Activated T-cell treated with anti-CD3 and anti-CD28 coated beads for 4 hours (primary cell): ENCODE data around the gene ADGRG1.

ENCODE experiments used
- DNase-seq: peaks from one replicate; pipeline ENCODE4 v3.0.0-alpha.2; 2020

ADGRG1 gene

DNA sequence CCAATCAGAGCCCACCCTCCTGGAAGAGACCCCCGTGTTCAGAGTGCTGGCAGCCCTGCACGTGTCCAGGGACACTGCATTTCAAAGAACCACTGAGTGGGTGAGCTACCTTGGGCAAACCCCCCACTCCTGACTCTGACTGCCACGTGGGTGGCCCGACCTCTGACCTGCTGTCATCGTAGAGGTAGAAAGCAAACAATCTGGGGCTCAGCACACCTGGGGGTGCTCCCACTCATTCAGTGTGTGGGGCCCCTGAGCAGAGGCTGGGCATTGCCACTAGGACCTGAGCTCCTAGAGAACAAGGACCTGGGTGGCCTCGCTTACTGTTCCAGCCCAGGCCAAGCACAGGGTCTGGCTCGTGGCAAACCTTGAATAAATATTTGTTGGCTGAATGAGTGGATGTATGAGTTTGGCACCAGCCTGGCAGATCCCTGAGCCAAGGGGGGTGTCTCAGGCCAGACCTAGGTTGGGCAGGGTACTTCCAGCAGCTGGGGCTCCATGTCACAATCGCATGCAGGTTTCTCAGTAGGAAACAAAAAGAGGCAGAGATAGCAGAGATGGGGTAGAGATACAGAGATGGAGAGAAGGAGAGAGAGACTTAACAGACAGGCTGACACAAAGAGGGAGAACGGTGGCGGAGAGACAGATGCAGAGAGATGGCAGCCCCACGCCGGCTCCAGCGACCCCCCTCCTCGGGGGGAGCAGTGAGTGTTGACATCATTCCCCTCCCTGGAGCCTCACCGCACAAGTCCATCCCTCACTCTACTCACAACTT is 60.7 kb downstream of the ADGRG1 start:
- no peak for DNase-seq

DNA sequence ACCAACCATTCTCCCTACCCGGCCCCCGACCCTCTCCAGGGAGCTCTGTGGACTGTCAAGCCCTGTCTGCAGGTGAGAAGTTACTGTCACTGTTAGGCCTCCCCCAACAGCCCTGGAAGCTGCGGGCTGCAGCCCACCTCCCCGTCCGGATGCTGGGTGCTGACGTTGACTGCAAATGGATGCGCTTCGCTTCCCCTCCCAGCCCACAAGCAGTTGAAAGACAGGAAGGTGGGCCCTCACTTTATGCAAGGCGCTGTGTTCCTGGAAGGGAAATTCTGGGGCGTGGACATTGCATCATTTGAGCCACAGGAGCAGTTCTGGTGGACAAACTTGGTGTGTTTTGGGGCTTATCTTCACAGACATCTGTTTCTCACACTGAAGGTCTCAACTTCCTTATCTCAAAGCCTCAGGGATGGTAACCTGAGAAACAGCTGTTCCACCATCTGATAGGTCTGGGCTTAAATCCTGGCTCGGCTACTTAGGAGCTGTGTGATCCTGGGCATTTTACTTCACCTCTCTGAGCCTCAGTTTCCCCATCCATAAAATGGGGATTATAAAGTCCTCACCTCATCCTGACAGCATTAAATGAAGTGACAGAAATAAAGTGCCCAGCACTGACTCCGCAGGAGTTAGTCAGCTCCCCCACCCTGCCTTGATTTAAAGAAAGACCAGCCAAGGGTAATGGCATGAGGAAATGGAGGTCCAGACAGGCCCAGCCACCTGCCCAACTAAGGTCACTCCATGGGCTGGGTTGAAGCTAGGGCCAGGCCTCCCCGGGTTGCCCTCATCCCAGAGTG is 61.5 kb downstream of the ADGRG1 start:
- DNase-seq = no peak

DNA sequence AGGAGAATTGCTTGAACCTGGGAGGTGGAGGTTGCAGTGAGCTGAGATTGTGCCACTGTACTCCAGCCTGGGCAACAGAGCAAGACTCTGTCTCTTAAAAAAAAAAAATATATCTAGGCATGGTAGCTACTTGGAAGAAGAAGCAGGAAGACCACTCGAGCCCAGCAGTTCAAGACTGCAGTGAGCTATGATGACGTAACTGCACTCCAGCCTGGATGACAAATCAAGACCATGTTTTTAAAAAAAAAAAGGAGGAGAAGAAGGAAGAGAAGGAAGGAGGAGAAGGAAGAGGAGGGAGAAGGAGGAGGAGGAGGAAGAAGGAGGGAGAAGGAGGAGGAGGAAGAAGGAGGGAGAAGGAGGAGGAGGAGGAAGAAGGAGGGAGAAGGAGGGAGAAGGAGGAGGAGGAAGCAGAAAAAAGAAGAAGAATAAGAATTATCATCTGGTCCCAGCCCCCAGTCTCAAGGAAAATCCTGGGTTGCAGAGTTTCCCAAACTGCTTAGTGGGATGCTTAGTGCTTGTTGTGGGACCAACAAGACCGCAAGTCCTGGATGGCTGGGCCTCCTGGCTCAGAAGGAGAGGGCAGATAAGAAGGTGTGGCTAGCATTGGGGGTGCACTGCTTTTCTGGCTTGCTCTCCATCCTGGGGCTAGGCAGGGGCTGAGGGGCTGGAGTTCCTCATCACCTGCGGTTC is 62.5 kb downstream of the ADGRG1 start:
- DNase-seq = no peak

DNA sequence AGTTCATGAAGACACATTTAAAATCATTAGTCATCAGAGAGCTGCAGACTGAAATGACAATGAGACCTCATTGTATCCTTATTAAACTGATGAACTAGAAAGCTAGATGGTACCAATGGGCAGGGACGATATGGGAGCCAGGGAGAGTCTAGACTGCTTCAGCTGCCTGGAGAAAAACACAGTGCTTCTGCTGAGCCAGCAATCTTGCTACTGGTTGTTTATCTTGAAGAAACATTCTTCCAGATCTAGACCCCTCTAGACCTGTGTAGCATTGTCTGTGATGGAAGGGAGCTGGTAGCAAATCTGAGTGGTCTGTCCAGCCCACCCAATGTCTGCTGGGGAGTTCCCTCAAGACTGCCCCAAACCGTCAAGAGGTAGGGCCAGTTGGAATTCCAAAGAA is 64.2 kb downstream of the ADGRG1 start:
- no peak for DNase-seq

DNA sequence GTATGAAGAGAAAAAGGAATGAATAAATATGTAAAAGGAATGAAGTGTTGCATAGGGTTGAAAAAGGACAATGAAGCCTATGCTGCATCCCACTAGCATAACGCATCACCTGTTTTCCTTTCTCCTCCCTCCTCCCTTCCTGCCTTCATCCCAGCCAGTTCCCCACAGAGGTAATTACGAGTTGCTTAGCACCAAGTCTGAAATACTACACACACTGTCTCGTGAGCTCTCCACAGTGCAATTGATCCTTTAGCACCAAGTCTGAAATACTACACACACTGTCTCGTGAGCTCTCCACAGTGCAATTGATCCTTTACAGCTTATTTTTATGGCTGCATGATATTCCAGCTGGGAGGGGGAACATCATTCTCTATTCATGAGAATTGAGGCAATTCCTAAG is 65.1 kb downstream of the ADGRG1 start:
- no peak for DNase-seq

DNA sequence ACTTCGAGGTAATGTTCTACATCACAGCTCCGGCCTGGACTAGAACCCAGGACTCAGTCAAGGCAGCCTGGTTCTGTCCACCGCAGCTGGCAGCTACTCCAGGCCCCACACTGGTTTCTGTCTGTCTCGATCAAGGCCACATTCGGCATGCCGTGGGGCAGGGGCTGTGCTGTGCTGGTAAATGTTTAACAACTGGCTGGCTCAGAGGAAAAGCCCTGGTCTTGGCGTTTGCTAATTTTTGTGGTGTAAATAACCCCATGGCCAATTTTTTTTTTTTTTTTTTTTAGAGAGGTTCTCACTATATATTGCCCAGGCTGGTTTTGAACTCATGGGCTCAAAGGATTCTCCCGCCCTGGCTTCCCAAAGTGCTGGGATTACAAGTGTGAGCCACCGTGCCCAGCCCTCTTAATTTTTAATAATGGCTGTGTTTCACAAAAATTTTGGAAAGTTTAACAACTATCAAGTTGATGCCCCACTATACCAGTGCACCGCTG is 65.8 kb downstream of the ADGRG1 start:
- DNase-seq = no peak

DNA sequence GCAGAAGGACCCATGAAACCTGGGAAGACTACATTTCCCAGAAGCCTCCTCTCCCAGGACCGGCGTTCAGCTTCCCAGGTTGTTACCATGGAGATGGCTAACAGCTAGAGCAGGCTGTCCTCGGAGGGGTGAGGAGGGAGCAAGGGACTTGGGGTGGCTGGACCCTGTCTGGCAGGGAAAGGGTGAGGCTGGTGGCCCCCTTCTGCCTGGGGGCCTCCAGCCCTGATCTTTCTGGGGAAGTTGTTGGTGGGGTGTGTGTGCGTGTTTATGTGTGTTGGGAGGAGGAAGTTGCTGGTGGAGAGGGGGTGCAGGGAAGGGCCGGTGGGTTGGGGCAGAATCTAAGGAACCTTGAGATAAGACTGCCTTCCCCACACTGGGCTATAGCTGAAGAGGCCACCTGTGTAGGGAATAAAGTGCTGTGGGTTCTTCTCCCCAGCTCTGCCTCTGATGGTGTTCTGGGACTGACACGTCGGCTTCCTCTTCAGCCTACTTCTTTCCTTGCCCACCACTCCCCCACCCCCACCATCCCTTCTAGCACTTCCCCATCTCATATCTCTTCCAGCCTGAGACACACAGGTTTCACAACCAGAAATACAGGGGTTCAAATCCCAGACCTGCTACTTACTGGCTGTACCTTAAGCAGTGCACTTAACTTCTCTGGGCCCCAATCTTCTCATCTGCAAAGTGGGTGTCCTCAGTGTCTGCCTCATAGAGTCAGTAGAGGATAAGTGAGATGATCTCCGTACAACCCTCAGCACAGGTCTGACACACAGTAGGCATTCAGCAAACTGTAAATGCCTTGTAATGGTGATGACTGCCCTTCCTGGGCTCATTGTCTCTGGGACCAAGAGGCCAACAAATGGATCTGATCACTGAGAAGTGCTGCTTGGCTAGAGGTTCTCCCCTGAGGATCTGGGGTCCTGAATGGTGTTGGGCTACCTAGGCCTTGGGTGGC is 66.6 kb downstream of the ADGRG1 start, which contains the start of gene DRC7:
Gene DRC7 (plus strand): TSS at position 82 of the 955 bp plus-strand sequence. CDS start 3,144 bp downstream, outside the sequence.
- DNase-seq = no peak

DNA sequence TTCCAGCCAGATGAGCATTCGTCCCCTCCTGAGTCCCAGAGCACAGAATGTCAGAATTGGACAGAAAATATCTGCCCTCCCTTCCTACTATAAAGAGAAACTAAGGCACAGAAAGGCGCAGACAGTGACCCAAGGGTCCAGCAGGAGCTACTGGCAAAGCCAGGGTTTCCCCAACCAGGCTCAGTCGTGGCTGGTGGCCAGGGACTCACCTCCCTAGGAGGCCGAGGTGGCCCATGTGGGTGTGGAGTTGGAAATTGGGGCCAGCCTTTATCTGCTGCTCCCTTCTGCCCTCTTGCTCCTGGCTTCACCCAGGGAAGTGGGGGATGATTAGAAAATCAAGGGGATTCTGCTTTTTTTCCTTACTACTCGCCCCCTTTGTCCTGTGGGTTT is 67.2 kb downstream of the ADGRG1 start:
- DNase-seq = no peak

DNA sequence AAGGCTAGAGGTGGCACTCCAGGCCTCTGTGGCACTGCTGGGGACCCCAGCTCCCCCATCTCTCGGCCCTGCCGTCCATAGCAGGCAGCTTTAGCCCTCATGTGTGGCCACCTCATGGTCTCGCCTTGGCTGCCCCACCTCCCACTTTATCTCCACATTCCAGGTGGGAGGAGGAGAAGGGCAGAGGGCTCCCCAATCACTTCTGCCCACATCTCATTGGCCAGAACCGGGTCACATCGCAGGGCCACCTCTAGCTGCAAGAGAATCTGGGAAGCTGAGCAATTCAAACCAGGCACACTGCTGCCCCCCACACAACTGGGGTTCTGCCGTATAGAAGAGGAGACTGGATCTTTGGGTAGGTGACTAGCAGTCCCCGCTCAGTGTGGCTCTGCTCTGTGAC is 67.8 kb downstream of the ADGRG1 start:
- DNase-seq = no peak

DNA sequence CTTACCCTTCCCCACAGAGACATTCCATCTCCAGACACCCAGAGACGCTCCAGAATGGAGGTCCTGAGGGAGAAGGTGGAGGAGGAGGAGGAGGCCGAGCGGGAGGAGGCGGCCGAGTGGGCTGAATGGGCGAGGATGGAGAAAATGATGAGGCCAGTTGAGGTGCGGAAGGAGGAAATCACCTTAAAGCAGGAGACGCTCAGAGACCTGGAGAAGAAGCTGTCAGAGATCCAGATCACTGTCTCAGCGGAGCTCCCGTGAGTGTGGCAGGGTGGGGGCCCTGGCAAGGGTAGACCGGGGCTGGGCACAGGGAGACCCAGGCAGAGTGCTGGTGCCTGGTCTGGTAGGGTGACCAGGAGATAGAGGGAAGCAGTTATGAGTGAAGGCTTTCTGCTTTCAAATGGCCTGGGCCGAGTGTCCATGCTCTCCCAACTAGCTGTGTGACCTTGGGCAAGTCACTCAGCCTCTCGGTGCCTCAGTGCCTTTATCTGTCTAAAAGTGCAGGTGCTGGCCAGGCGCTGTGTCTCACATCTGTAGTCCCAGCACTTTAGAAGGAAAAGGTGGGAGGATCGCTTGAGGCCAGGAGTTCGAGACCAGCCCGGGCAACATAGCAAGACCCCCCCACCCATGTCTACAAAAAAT is 69.6 kb downstream of the ADGRG1 start:
- DNase-seq = no peak

DNA sequence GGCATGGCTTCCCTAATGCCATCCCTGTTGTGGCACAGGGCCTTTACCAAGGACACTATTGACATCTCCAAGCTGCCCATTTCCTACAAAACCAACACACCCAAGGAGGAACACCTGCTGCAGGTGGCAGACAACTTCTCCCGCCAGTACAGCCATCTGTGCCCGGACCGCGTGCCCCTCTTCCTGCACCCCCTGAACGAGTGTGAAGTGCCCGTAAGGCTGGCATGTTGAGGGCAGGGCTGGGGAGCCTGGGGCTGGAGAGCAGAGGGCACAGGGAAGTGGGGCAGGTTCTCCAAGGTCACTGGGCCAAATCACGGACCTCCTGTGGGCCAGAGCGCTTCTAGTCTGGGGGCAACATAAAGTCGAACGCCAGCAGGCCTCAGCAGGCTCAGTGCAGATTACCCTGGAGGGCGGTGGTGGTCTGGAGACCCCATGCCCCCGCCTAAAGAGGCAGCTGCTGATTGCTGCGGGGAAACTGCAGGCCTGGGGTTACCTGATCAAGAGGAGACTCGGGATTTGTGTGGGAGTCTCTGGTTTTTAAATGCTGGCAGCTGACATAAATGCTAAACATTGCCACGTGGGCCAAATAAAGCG is 70.5 kb downstream of the ADGRG1 start:
- DNase-seq = no peak

DNA sequence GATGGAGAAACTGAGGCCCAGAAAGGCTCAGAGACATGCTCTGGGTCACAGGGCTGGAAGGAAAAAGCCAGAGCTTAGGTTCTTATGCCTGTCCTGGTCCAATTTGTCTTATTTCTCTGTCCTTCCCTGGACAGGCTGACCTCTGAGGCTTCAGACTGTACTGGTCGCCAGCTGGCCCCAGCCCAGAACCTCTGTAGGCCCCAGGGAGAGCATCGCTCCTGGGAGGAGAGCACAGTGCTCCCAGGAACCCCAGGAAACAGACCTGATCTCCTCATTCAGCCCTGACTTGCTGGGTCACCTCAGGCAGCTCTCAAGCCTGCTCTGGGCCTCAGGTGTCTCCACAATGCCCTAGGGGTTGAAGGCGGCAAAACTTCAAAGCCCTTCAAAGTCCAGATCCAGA is 71.1 kb downstream of the ADGRG1 start:
- DNase-seq = no peak

DNA sequence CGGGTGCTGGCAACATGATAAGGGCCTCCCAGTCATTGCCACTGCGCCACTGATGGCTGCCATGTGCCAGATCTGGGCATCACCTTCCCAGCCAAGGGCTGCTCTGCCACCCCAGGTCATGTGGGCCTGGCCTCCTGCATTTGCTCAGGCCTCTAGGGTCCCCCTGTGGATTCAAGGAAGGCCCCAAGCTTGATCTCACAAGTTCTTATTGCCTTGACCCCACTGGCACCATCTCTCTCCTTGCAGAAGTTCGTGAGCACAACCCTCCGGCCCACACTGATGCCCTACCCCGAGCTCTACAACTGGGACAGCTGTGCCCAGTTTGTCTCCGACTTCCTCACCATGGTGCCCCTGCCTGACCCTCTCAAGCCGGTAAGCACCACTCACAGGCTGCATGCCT is 71.5 kb downstream of the ADGRG1 start:
- no peak for DNase-seq

DNA sequence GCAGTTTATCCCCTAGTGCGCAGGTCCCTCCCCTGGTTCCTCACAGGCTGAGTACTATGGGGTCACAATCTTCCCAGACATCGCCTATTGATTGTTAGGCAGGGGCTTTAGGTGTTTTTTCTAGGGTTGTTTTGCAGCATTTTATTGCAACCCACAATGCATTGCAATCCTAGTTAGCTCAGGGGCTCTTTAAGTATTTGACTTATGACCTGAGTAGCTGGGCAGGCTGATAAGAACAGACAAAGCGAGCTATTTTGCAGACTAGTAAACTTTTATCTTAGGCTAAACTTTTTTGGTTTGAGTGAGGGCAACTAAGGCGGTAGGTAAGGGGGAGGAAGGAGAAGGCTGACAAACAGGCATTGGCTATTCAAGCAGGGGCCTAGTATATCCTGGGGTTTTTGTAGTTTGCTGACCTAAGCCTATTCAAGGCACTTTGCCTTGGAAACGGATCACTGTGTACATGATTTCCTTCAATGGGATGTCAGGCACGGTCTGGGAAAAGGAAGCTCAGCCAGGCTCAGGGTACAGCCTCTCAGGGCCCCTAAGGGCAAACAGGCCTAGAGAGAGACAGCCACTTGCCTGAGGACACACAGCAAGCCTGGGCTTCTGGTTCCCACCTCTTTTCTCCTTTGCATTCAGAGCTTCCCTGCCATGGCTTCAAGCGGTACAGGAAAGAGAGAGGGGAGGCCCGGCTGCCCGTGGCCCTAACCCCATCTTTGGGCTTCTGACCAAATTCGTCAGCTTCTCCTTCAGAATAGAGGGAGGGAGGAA is 72.5 kb downstream of the ADGRG1 start:
- no peak for DNase-seq

DNA sequence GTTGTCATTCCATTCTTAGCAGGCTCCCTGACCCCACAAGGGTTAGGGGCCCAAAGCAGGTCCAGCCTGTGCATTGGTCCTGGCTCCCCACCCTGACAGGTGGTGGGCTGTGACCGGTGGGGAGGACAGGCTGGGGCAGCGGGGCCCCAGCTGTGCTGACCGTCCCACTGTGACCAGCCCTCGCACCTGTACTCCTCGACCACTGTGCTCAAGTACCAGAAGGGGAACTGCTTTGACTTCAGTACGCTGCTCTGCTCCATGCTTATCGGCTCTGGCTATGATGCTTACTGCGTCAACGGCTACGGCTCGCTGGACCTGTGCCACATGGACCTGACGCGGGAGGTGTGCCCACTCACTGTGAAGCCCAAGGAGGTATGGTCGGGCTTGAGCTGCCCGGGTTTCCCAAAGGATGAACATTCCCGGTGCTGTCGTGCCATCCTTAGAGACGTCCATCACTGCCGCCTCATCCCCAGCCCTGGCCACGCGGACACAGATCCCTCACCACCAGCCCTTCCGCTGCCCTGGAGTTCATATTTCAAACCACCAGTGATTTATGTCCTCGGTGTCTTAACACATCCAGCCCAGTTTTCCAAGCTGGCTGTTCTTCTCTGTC is 73.4 kb downstream of the ADGRG1 start:
- DNase-seq = no peak

DNA sequence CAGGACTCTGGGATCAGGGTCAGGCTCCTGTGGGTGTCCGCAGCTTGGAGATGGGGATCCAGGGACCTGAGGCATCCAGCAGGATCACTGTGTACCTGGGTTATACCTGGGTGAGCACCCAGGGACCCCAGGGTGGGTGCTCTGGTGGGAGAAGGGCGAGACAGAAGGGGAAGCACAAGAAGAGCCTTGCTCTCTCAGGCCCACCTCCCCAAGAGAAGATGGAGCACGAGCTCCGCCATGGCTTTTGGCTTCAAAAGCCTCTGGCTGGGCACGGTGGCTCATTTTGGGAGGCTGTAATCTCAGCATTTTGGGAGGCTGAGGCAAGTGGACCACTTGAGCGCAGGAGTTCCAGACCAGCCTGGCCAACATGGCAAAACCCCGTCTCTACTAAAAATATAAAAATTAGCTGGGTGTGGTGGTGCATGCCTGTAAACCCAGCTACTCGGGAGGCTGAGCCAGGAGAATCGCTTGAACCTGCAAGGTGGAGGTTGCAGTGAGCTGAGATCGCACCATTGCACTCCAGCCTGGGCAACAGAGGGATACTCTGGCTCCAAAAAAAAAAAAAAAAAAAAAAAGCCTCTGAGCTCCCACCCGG is 75.1 kb downstream of the ADGRG1 start:
- DNase-seq = no peak

DNA sequence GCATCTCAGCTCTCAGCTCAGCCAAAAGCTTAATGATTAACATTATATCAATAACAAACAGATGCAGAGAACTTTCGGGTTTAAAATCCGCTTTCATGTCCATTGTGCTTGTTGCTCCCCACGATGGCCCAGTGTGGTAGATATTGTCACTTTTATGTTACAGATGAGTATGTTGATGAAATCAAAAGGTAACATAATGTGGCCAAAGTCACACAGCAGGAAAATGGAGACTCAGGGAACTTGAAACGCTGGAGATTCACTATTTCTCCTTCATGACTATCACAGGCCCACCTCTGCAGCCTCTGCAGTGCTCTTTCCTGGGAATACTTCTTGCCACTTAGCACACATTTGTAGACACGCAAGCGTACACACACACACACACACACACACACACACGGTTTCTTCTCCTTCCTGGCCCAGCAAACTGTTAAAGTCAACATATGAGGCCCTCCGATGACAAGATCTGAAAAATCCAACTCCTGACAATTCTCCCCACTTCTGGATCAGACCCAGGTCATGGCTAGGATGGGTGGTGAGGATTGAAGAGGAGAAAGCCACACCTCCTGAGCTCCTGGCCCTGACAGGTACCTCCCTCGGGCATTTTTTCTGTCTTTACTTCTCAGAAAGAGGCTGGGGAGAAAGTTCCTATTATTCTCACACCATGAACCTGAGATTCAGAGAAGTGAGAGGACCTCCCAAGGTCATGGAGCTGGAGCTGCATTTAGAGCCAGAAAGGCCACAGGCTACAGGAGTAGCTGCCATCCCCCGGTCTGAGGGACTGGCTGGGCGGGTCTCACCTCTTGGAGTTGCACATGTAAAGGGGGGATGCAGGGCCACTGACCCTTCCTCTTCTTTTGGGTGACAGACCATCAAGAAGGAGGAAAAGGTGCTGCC is 75.8 kb downstream of the ADGRG1 start:
- DNase-seq = no peak
